PC-9 (cell line): Measurements from ENCODE around the gene AP1G2. TPM values are rescaled to one million over a fixed set of nuclear protein-coding genes. Genes with fewer than 3 reads are reported as not detected.

Experiments
- BruUV-seq: library from RNA; stranded (reverse); fragments of 400-500 nt; replicated peaks from 2 replicates; lab custom pipeline; 2021; lab: Mats Ljungman, UMichigan
- CTCF ChIA-PET: fragments of 300-600 bp; sonication (Branson Sonifier 250); formaldehyde crosslinking; loops from one replicate; lab custom pipeline; 2022; ENCODE audit warnings: antibody characterized with exemption; lab: Charles Lee
- POLR2A ChIA-PET: fragments of 300-600 bp; sonication (Branson Sonifier 250); formaldehyde crosslinking; loops from one replicate; lab custom pipeline; 2022; ENCODE audit warnings: antibody characterized with exemption; ENCODE audit not compliant: unreplicated experiment; lab: Charles Lee
- DNase-seq, 2 experiments: peaks; one replicate each; pipeline versions ENCODE4 v3.0.0 to v3.0.0-alpha.2; 2015 to 2022; ENCODE audit warnings: mixed read lengths in 1 of 2
- H2AFZ ChIP-seq: fragments of 200-600 bp; sonication (generic); 2 replicates; pipeline ENCODE4 v1.8.1; 2017; ENCODE audit warnings: antibody characterized with exemption
- H3F3A ChIP-seq: fragments of 200-600 bp; sonication (generic); 2 replicates; pipeline ENCODE4 v1.8.1; 2017; ENCODE audit warnings: antibody characterized with exemption, mild to moderate bottlenecking, low read depth; ENCODE audit not compliant: insufficient read depth
- H3K27ac ChIP-seq: fragments of 200-600 bp; sonication (generic); 2 replicates; pipeline ENCODE4 v1.6.1; 2016; ENCODE audit warnings: mixed run types
- H3K27me3 ChIP-seq: fragments of 200-600 bp; sonication (generic); 2 replicates; pipeline ENCODE4 v1.6.1; 2016; ENCODE audit warnings: low read depth, mixed run types; ENCODE audit not compliant: insufficient read depth
- H3K36me3 ChIP-seq: fragments of 200-600 bp; sonication (generic); 2 replicates; pipeline ENCODE4 v1.6.1; 2016; ENCODE audit warnings: low read depth, mixed run types
- H3K4me1 ChIP-seq: fragments of 200-600 bp; sonication (generic); replicated peaks from 2 replicates; pipeline ENCODE4 v1.6.1; 2016; ENCODE audit warnings: mixed run types; ENCODE audit not compliant: insufficient read depth
- H3K4me2 ChIP-seq: fragments of 200-600 bp; sonication (generic); 2 replicates; pipeline ENCODE4 v1.6.1; 2017; ENCODE audit warnings: mixed run types
- H3K4me3 ChIP-seq: fragments of 200-600 bp; sonication (generic); 2 replicates; pipeline ENCODE4 v1.6.1; 2016; ENCODE audit warnings: mixed run types
- H3K79me2 ChIP-seq: fragments of 200-600 bp; sonication (generic); 2 replicates; pipeline ENCODE4 v1.6.1; 2017; ENCODE audit warnings: low read depth, mixed run types
- H3K9me2 ChIP-seq: fragments of 200-600 bp; sonication (generic); 2 replicates; pipeline ENCODE4 v1.8.1; 2017; ENCODE audit warnings: mild to moderate bottlenecking; ENCODE audit not compliant: insufficient read depth
- H3K9me3 ChIP-seq: fragments of 200-600 bp; sonication (generic); 2 replicates; pipeline ENCODE4 v1.8.1; 2016; ENCODE audit warnings: low read depth; ENCODE audit not compliant: insufficient read depth
- H4K20me1 ChIP-seq: fragments of 200-600 bp; sonication (generic); 2 replicates; pipeline ENCODE4 v1.8.1; 2017; ENCODE audit not compliant: insufficient read depth
- CTCF ChIP-seq: fragments of 200-600 bp; sonication (generic); conservative IDR thresholded peaks from 2 replicates; pipeline ENCODE4 v1.6.1; 2017; ENCODE audit warnings: mixed run types, antibody characterized with exemption, mild to moderate bottlenecking, moderate library complexity
- EZH2 ChIP-seq: fragments of 200-600 bp; sonication (generic); IDR thresholded peaks from 2 replicates; pipeline ENCODE4 v1.8.0; 2017; ENCODE audit warnings: antibody characterized with exemption, low read depth
- intact Hi-C: fragments of 100-400 bp; cut with micrococcal nuclease; formaldehyde crosslinking; loops from one replicate; pipeline ENCODE4 v1.10.0; 2022; ENCODE audit not compliant: unreplicated experiment
- total RNA-seq: library from RNA; stranded (reverse); gene quantifications from 2 replicates; pipeline ENCODE4 v1.2.3, GENCODE V29; 2021

The AP1G2 gene
- total RNA-seq, 1 experiment from 2014 or later, result 128 TPM

GRCh38 chr14:23609001-23609400, 41.4 kb upstream of the AP1G2 start:
- no peak for DNase-seq
- Histone ChIP-seq H2AFZ (no peak overlapping the region), H3K27me3 (no peaks in the 10 kb centered on the region), H3K9me2 (no peaks in the 10 kb centered on the region), H3K4me1 (peaks cover 19% of the 10 kb centered on the region), H3K4me3 (no peak overlapping the region), H3F3A (peaks cover 3% of the 10 kb centered on the region), H3K27ac (no peak overlapping the region), H3K36me3 (no peaks in the 10 kb centered on the region), H3K79me2 (no peaks in the 10 kb centered on the region), H4K20me1 (no peaks in the 10 kb centered on the region), H3K9me3 (no peaks in the 10 kb centered on the region), H3K4me2 (no peak overlapping the region)
- ChIA-PET CTCF (no interaction called here), POLR2A (no interaction called here)
- intact Hi-C loops, result no loop called here
- BruUV-seq, result no TSS peak
- TF ChIP-seq EZH2, result no peak
- TF ChIP-seq CTCF, result no peak

- TF ChIP-seq EZH2 (no peak), CTCF (no peak)
- peaks cover 19% of the 10 kb centered on the region for H3K4me1 ChIP-seq
- BruUV-seq, result no TSS peak
- H3K36me3 ChIP-seq, result no peaks in the 10 kb centered on the region
- POLR2A ChIA-PET, result no interaction called here
- peaks cover 3% of the 10 kb centered on the region for H3F3A ChIP-seq
- no peak overlapping the region for H2AFZ ChIP-seq
- CTCF ChIA-PET, result no interaction called here
- no peak overlapping the region for H3K4me2 ChIP-seq
- H3K4me3 ChIP-seq, result no peak overlapping the region
- intact Hi-C loops, result no loop called here
- H3K27me3 ChIP-seq, result no peaks in the 10 kb centered on the region
- no peak overlapping the region for H3K27ac ChIP-seq
- no peaks in the 10 kb centered on the region for H4K20me1 ChIP-seq
- DNase-seq, result no peak
- H3K9me2 ChIP-seq, result no peaks in the 10 kb centered on the region
- H3K79me2 ChIP-seq, result no peaks in the 10 kb centered on the region
- no peaks in the 10 kb centered on the region for H3K9me3 ChIP-seq
Observed at GRCh38 chr14:23608454-23608853, 40.9 kb upstream of the AP1G2 start.

- Histone ChIP-seq H3K27me3 (no peaks in the 10 kb centered on the region), H2AFZ (no peak overlapping the region), H3K9me2 (no peaks in the 10 kb centered on the region), H3K36me3 (no peaks in the 10 kb centered on the region), H3K4me2 (no peak overlapping the region), H3K27ac (no peak overlapping the region), H4K20me1 (no peaks in the 10 kb centered on the region), H3F3A (peaks cover under 1% of the 10 kb centered on the region), H3K4me3 (no peak overlapping the region), H3K4me1 (peaks cover 13% of the 10 kb centered on the region), H3K79me2 (no peaks in the 10 kb centered on the region), H3K9me3 (no peaks in the 10 kb centered on the region)
- no TSS peak for BruUV-seq
- intact Hi-C loops, result no loop called here
- ChIA-PET CTCF (no interaction called here), POLR2A (interaction anchor here (0.5 kb wide), 1 partner anchor 10 kb away, joined by 3 read pairs; no protein-coding TSS in a partner anchor)
- DNase-seq, result no peak
- TF ChIP-seq EZH2, result no peak
Observed at GRCh38 chr14:23605931-23606585, 38.5 kb upstream of the AP1G2 start.
